B cell (primary cell): ENCODE results near the gene ACCS.

ENCODE experiments used
- CTCF ChIP-seq: fragments of 200-600 bp; IDR thresholded peaks from one replicate; pipeline ENCODE4 v1.8.0; 2022; ENCODE audit warnings: antibody characterized with exemption, mild to moderate bottlenecking
- EZH2 ChIP-seq: IDR thresholded peaks from 2 replicates; pipeline ENCODE4 v1.6.1; 2012; ENCODE audit warnings: borderline replicate concordance, low read depth, mild to moderate bottlenecking, moderate library complexity, low read length; ENCODE audit not compliant: insufficient read depth, poor library complexity, severe bottlenecking

- TF ChIP-seq EZH2 = no peak
- peak; percentile 87 for TF ChIP-seq CTCF
Observed at GRCh38 chr11:44065841-44066731, at the start of gene ACCS.
